ENCODE data around the gene GORASP2. TPM values are rescaled to one million over a fixed set of nuclear protein-coding genes. Genes with fewer than 3 reads are reported as not detected.

The GORASP2 gene
- total and polyA plus RNA-seq, 2 of the 8 experiments (the other 6 are each of a cell fraction or from before 2014, with no cell fraction given): 86.8 to 214 TPM

DNA sequence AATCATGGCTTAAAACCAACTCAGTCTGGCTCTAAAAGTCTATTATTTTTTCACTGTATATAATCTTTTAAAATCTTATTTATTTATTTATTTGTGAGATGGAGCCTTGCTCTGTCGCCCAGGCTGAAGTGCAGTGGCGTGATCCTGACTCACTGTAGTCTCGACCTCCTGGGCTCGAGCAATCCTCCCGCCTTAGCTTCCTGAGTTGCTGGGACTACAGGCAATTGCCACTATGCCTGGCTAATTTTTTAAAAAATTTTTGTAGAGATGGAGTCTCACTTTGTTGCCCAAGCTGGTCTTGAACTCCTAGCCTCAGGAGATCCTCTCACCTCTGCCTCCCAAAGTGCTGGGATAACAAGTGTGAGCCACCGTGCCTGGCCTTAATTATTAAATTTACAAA, 14.5 kb downstream of the GORASP2 start:
- no peak for FAIRE-seq
- Histone ChIP-seq H2BK20ac (ENCODE audit: low read length) (no peak overlapping the region), H3K79me1 (ENCODE audit: low read depth, low read length) (peaks cover 2% of the 10 kb centered on the region; the same call in 1 of the 2 replicates), H4K5ac (ENCODE audit: insufficient read length, low read depth, low read length) (no peak overlapping the region), H3K9me3 (ENCODE audit: insufficient read depth in 2 of 2, low read depth in 1 of 2, low read length in 1 of 2) (no peaks in the 10 kb centered on the region), H3K4ac (replicated peaks; ENCODE audit: insufficient read length, low read depth, low read length) (no peak overlapping the region), H3K36me3 (ENCODE audit: control insufficient read depth in 2 of 4, insufficient read depth in 4 of 4, low read length in 3 of 4) (peaks cover 0 to 4% (median 0%) of the 10 kb centered on the region in 4 experiments; a peak in 1 of 8 replicates), H3K9ac (replicated peaks in 1 of 4; ENCODE audit: extremely low read depth in 1 of 4, low read depth in 3 of 4, low read length in 3 of 4) (no peak overlapping the region), H2BK120ac (replicated peaks; ENCODE audit: low read depth, low read length) (no peak overlapping the region), H2BK5ac (ENCODE audit: low read depth, low read length) (no peak overlapping the region), H3K14ac (ENCODE audit: insufficient read length) (no peak overlapping the region), H3K27me3 (replicated peaks in 1 of 4; ENCODE audit: control insufficient read depth in 3 of 4, extremely low read depth in 1 of 4, insufficient read depth in 3 of 4, low read length in 3 of 4) (no peaks in the 10 kb centered on the region), H3K79me2 (ENCODE audit: control insufficient read depth in 1 of 2, insufficient read depth in 2 of 2, low read length in 2 of 2) (peaks cover 0 to 90% of the 10 kb centered on the region in 2 experiments; a peak in 3 of 4 replicates), H4K20me1 (replicated peaks in 1 of 2; ENCODE audit: control insufficient read depth in 1 of 2, insufficient read depth in 2 of 2, low read length in 2 of 2) (peaks cover 7 to 20% of the 10 kb centered on the region in 2 experiments), H3K4me2 (ENCODE audit: insufficient read depth in 1 of 2, low read depth in 2 of 2, low read length in 2 of 2) (no peak overlapping the region), H3K27ac (ENCODE audit: low read depth, low read length) (no peak overlapping the region), H2BK12ac (ENCODE audit: low read depth, low read length) (no peak overlapping the region), H2BK15ac (ENCODE audit: low read length) (no peak overlapping the region), H3K23ac (ENCODE audit: insufficient read length) (no peak overlapping the region), H4K8ac (ENCODE audit: extremely low read depth, insufficient read depth, low read length) (no peak overlapping the region; the same call in 1 of the 2 replicates), H3K4me3 (ENCODE audit: extremely low read depth in 1 of 4, insufficient read depth in 2 of 4, low read depth in 3 of 4, low read length in 4 of 4) (no peak overlapping the region), H2AFZ (ENCODE audit: low read length) (no peak overlapping the region), H2AK5ac (ENCODE audit: low read depth, low read length) (no peak overlapping the region), H4K91ac (replicated peaks; ENCODE audit: insufficient read length, low read length) (no peak overlapping the region), H3K4me1 (replicated peaks in 1 of 4; ENCODE audit: control insufficient read depth in 3 of 4, insufficient read depth in 4 of 4, low read length in 3 of 4) (no peaks in the 10 kb centered on the region), H3K56ac (replicated peaks; ENCODE audit: insufficient read length, low read depth, low read length) (no peak overlapping the region), H3K23me2 (ENCODE audit: low read depth, low read length) (no peaks in the 10 kb centered on the region), H3K18ac (ENCODE audit: extremely low read depth, low read length) (no peak overlapping the region)
- CTCF ChIA-PET (ENCODE audit: partially characterized antibody): interaction anchor here (0.8 kb wide), 1 partner anchor 13 kb away, joined by 3 read pairs; no protein-coding TSS in a partner anchor
- TF ChIP-seq BCL11A (IDR thresholded peaks at IDR 0.05; ENCODE audit: low read depth in 2 of 2, low read length in 2 of 2) (no peak), RFX5 (IDR thresholded peaks at IDR 0.05; ENCODE audit: borderline replicate concordance, low read depth, low read length) (no peak), NANOG (IDR thresholded peaks at IDR 0.05; ENCODE audit: insufficient read depth, low read depth, low read length, poor library complexity, severe bottlenecking) (no peak), CEBPB (IDR thresholded peaks at IDR 0.05; ENCODE audit: low read depth, low read length) (no peak), EP300 (IDR thresholded peaks at IDR 0.05; ENCODE audit: borderline replicate concordance in 1 of 2, low read depth in 2 of 2, low read length in 2 of 2) (no peak), SAP30 (IDR thresholded peaks at IDR 0.05; ENCODE audit: insufficient read depth, insufficient replicate concordance, low read length) (no peak), ZNF274 (IDR thresholded peaks at IDR 0.05; ENCODE audit: borderline replicate concordance, extremely low read depth, low read length) (no peak), BACH1 (IDR thresholded peaks at IDR 0.05; ENCODE audit: low read length) (no peak), FOSL1 (IDR thresholded peaks at IDR 0.05; ENCODE audit: insufficient read depth, low read depth, low read length) (no peak), KDM1A (IDR thresholded peaks at IDR 0.05; ENCODE audit: borderline replicate concordance, low read length) (no peak), TAF7 (optimal IDR thresholded peaks at IDR 0.05; ENCODE audit: borderline replicate concordance, low read depth, low read length) (no peak), TCF12 (IDR thresholded peaks at IDR 0.05; ENCODE audit: low read depth, low read length) (no peak), CHD2 (IDR thresholded peaks at IDR 0.05; ENCODE audit: low read length) (no peak), RXRA (IDR thresholded peaks at IDR 0.05; ENCODE audit: insufficient read depth, low read depth, low read length) (no peak)
- no peak for DNase-seq (ENCODE audit: low read depth in 1 of 2, low spot score in 2 of 2)
- 79% methylated on average over 6 of the region's 6 CpGs; no CpG with 5 or more reads in 1 of the 2 experiments for WGBS, 2 experiments (ENCODE audit: extremely low coverage in 1 of 2, insufficient coverage in 1 of 2, insufficient read length in 1 of 2, insufficient replicate concordance in 2 of 2, low coverage in 1 of 2, low lambda C conversion rate in 2 of 2, missing lambda C conversion rate in 1 of 2)
- POLR2A ChIA-PET (ENCODE audit: partially characterized antibody): interaction anchor here (1.7 kb wide), 1 partner anchor 13 kb away, joined by 6 read pairs; no protein-coding TSS in a partner anchor

All from H1 (cell line).